Hematopoietic multipotent progenitor cell treated with erythropoietin and hydrocortisone succinate and interleukin-3 and kit ligand, for 15 days (in vitro differentiated cells): ENCODE data around the gene SCYGR4.

Experiments used
- DNase-seq: peaks from one replicate; pipeline ENCODE4 v3.0.0-alpha.2; 2015; ENCODE audit warnings: low spot score

The SCYGR4 gene

GRCh38 chr2:227614246-227614645, 3.1 kb upstream of the SCYGR4 start:
- DNase-seq, result no peak

DNA sequence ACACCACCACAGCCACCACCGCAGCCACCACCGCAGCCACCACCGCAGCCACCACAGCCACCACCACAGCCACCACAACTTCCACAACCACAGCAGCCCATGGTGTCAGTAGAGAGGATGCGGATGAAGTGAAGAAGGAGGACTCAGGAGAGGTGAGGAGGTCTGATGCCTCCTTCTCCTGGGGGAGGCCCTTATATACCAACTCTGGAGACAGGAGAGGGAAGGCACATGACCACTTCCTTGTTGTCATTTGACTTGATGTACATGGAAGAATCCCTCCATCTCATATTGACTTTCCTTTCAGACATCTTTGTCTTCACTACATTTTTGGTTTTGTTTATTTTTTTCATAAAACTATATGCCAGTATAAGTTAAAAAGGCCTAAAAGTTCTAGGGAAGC, 2.6 kb upstream of the SCYGR4 start, which contains the start of gene SCYGR3:
TSS of gene SCYGR3 (minus strand) at position 101 of the 400 bp plus-strand sequence. CDS start at position 101, 0 bp downstream.
- no peak for DNase-seq

DNA sequence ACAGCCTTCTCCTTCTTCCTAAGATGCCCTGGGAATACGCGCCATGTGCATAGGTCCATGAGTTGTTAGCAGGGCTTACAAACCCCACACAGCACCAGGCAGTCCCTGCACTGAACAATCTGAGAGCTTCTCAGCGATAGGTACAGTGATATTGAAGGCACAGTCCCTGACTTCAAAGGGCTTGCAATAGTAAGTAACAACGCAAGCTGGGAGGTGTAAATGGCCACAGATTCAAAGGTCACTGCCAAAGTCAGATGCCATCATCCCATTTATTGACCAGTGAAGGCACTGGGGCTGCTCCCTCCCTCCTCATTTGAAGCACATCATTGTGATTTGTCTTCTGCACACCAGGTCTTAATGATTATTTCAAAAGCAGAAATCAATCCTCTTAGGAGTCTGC, 2.1 kb upstream of the SCYGR4 start:
- DNase-seq, result no peak

DNA sequence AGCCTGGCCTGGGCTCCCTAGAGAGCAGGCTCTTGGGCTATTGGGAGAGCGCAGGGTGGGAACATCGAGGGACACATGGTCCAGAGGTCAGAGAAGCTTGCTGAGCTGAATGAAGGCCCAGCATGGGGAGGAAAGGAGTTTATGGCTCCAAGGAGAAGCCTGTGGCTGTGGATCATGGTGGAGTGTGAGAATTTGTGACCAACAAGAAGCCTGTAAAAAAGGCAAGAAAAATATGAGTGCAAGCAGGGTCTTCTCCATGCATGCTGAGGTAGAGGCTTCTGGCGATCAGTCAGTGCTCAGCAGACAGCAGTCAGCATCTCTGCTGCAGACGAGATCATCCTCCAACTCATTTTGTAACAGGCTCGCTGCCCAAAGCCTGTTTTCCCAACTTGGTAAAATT, 1.4 kb upstream of the SCYGR4 start:
- DNase-seq, result no peak

GRCh38 chr2:227616631-227617030, 667 bp upstream of the SCYGR4 start:
- no peak for DNase-seq

DNA sequence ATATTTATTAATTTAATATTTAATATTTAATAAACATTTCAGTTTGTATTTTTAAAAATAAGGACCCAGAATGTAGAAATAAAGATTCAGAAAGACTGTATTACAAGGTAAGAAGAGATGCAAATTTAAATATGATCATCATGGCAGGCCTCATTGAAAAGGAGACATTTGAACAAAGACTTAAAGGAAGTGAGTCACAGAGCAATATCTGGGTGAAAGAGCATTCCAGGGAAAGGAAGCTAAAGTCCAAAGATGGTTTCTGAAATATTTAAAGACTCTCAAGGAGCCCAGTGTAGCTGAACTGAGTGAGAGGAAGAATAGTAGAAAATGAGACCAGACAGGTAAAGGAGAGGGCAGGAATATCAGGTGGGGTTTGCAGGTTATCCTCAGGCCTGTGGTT, 5.9 kb downstream of the SCYGR4 start:
- DNase-seq, result no peak

DNA sequence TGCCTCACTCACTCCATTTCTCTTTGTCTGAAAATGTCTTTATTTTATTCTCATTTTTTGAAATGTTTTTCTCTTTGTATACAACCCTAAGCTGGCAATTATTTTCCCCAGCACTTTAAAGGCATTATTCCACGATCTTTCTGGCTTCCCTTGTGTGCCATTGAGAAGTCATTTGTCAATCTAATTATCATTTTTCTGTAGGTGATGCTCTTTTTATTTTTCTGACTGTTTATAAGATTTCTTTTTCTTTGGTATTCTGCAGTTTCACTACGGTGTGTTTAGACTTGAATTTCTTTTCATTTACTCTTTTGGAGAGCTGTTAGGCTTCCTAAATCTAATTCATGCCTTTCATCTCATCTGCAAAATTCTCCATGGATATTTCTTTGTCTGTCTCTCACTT, 8.1 kb downstream of the SCYGR4 start:
- no peak for DNase-seq

GRCh38 chr2:227626580-227627151, 9.4 kb downstream of the SCYGR4 start:
- no peak for DNase-seq

DNA sequence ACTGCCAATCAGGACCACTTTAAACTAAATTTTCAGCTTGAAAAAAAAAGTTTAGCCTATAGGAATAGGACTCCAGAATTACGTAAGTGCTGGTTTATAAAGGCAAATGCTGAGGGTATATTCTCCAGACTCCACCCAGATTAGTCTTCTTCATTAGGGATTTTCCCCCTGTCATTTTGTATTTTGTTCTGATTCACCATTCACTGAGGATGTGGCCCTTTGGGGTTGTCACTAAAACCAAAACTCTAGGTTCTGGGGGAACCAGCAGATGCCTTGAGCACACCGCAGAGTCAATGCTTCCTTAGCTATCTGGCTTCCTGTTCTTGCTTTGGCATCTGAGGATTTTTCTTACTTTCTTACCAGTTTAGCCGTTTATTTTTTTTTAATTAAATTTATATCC, 10.5 kb downstream of the SCYGR4 start:
- no peak for DNase-seq

DNA sequence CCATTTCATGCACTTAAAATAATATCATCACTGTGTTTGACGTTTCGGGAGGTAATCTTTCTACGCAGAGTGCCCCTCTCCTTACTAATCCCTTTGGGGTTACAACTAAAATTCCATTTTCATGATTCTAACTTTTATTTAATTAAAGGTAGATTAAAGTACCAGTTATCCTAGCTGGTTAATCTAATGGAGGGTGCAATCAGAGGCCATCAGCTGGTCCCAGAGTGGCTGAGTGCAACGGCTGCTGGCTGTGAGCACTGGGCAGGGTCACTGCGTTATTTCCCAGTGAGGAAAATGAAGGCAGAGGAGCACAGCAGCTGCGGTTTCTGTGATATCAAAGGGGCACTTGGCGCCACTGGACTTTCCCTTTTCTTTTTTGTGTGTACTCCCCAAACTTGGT, 12.1 kb downstream of the SCYGR4 start:
- no peak for DNase-seq

DNA sequence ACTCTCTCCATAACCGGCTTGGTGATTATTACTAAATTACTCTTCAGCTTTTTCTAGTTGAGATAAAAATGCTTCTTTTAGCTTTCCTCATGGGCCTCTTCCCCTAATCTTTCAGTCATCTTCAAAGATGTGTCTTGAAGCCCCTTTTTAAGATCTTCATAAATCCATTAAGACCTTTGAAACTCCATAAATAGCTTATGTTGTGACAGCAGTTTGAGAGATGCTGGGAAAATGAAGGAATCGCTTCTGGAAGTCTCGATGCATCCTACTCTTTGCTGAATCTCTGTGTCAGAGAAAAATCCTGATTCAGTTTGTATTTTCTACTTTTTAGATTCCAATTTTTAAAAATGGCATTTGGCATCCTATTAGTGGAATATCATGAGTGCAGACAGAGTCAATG, 13.0 kb downstream of the SCYGR4 start:
- DNase-seq, result no peak

GRCh38 chr2:227632827-227633226, 15.5 kb downstream of the SCYGR4 start:
- no peak for DNase-seq

GRCh38 chr2:227634201-227634600, 16.9 kb downstream of the SCYGR4 start:
- DNase-seq, result no peak

- no peak for DNase-seq
These were observed 25.4 kb downstream of the SCYGR4 start for GRCh38 chr2:227642656-227643055.

GRCh38 chr2:227643990-227644551, 26.8 kb downstream of the SCYGR4 start:
- DNase-seq, result no peak

DNA sequence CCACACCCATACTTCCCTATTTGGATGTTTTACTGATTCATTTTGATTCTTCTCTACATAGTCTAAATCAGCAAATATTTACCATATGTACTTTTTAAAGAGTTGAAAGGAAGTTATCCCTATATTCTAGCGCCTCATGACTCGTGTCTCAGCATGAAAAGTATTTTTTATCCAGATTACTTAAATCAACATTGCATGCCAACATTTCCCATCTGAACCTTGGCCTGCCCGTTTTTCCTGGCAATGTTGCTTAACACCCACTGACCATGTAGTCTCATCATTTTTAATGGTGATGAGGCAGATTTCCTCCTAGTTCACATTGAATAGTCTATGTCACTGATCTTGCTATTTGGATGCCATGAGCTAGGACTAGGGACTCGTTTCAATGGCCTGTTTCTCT, 36.1 kb downstream of the SCYGR4 start:
- DNase-seq, result no peak

DNA sequence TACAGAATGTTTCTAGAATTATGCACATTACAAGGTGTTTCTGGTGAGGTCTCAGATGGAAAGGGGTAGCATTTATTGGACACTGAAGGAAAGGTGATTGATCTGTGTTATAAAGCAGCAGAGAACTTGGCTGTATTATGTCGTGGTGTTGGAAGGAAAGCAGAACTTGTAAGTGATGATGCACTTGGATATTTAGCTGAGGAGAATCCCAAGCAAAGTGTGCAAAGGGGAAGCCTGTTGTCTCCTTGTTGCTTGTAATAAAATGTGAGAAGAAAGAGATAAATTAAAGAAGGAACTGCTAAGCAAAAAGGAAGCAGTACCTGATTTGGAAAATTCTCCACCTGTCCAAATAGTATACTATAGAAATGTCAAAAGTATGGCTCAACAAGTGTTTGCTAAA, 37.1 kb downstream of the SCYGR4 start:
- DNase-seq, result no peak

DNA sequence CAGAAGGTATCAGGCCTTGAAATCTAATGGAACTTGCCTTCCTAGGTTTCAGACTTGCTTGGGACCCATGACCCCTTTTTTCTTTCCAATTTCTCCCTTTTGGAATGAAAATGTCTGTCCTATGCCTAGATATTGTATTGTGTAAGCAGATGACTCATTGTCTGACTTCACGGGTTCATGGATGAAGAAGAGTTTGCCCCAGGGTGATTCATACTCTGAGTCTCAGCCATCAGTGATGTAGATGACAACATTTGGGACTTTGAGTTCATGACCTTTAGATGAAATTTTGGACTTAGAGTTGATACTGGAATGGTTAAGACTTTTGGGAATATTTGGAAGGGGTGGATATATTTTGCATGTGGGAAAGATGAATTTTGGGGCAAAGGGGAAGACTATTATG, 38.2 kb downstream of the SCYGR4 start:
- DNase-seq, result no peak

- DNase-seq, result no peak
These were observed 40.0 kb downstream of the SCYGR4 start for GRCh38 chr2:227657199-227657845.

DNA sequence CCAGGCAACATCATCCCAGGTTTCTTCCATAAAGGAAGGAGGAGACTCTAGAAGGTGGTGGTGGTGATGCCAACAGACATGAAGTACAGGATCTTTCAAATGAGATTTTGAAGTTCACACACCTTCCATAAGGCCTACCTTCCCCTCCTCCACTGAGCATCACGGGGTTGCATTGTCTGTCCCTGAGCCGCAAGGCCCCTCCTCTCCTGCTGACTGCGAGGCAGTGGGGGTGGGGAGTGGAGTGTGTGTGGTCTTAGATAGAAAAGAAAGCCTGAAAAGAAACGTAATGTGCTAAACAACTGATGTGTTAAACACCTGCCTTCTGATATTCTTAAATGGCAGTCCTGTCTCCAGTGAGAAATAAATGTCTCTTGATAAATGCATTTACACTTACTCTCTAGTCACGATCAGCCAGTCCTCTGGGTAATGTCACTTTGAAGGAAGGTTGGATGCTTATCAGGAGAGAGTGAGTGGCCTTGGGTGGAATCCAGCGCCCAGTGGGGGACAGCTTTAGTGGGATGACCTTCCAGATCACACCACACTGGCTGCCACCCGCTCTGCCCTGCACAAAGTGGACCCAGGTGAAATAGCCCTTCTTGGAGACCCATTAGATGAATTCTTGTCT, 43.8 kb downstream of the SCYGR4 start:
- DNase-seq, result no peak

- no peak for DNase-seq
These were observed 44.5 kb downstream of the SCYGR4 start for GRCh38 chr2:227661827-227662226.

- DNase-seq, result no peak
These were observed 48.1 kb downstream of the SCYGR4 start for GRCh38 chr2:227665189-227665940.
